Ishikawa (cell line): Measurements from ENCODE around the gene FA2H.
A peak's percentile ranks its signal among the peaks of the same experiment; 100 is the strongest.

Experiments used
- CEBPB ChIP-seq: IDR thresholded peaks from 2 replicates; pipeline ENCODE4 v1.6.1; 2012
- CREB1 ChIP-seq: IDR thresholded peaks from 2 replicates; pipeline ENCODE4 v1.6.1; 2012; ENCODE audit warnings: low read depth
- EGR1 ChIP-seq: IDR thresholded peaks from 2 replicates; pipeline ENCODE4 v1.6.1; 2012
- EP300 ChIP-seq: IDR thresholded peaks from 2 replicates; pipeline ENCODE4 v1.6.1; 2012; ENCODE audit warnings: borderline replicate concordance
- FOXM1 ChIP-seq: IDR thresholded peaks from 2 replicates; pipeline ENCODE4 v1.6.1; 2012; ENCODE audit warnings: low read depth, borderline replicate concordance
- MAX ChIP-seq: IDR thresholded peaks from 2 replicates; pipeline ENCODE4 v1.6.1; 2012
- NFIC ChIP-seq: IDR thresholded peaks from 2 replicates; pipeline ENCODE4 v1.6.1; 2012
- RAD21 ChIP-seq: IDR thresholded peaks from 2 replicates; pipeline ENCODE4 v1.6.1; 2012; ENCODE audit warnings: low read depth
- TAF1 ChIP-seq: IDR thresholded peaks from 2 replicates; pipeline ENCODE4 v1.6.1; 2012; ENCODE audit warnings: low read depth, mild to moderate bottlenecking
- TCF12 ChIP-seq: IDR thresholded peaks from 2 replicates; pipeline ENCODE4 v1.6.1; 2012; ENCODE audit warnings: low read depth
- TEAD4 ChIP-seq: IDR thresholded peaks from 2 replicates; pipeline ENCODE4 v1.6.1; 2012
- USF1 ChIP-seq: IDR thresholded peaks from 2 replicates; pipeline ENCODE4 v1.6.1; 2012
- YY1 ChIP-seq: IDR thresholded peaks from 2 replicates; pipeline ENCODE4 v1.6.1; 2012; ENCODE audit warnings: low read depth
- ZBTB7A ChIP-seq: IDR thresholded peaks from 2 replicates; pipeline ENCODE4 v1.6.1; 2012; ENCODE audit warnings: low read depth
- TF ChIP-seq, protein P1 (sequence below): IDR thresholded peaks from 2 replicates; pipeline ENCODE4 v1.6.1; 2012; ENCODE audit warnings: low read depth, mild to moderate bottlenecking

Gene FA2H

DNA sequence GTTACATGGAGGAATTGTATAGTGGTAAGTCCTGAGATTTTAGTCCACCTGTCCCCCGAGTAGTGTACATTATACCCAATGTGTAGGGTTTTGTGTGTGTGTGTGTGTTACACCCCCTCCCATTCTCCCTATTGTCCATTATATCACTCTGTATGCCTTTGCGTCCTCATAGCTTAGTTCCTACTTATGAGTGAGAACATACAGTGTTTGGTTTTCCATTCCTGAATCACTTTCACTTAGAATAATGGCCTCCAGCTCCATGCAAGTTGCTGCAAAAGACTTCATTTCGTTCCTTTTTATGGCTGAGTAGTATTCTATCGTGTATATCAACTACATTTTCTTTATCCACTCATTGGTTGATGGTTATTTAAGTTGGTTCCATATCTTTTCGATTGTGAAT is 635 bp upstream of the FA2H start:
- TF ChIP-seq CEBPB: no peak
- TF ChIP-seq TEAD4: no peak
- TF ChIP-seq EP300: no peak
- no peak for TF ChIP-seq MAX
- TF ChIP-seq CREB1: no peak
- no peak for TF ChIP-seq TAF1

DNA sequence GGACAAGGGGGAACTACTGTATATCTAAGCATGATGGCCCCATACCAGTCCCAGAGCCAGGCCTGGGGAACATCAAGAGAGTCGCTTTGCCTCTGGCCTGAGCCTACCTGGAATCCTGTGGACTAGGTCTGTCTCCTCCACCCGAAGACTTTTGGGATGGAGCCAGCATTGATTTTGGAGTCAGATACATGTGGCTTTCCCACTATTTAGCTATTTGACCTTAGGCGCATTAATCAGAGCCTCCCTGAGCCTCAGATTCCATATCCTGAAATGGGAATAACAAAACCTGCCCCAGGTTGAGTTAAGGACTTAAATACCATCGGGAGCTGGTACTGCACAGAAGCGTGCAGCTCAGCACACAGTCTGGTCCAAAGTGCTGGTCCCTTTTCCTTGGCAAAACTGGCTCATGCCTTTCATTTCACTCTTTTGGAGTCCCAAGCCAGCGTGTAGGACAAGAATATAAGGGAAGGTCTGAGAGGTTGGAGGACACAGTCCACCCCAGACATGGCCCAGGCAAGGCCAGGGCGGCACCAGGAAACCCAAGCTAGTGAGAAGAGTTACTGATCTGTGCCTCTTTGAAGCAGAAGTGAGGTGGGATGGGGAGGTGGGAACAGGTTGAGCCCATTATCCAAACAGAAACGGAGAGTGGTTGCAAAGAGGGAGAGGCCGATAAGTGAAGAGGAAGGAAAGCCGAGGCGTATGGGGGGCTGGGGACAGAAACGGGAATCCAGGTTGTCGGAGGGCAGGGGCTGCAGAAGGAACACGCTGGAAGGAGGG is 986 bp downstream of the FA2H start:
- TF ChIP-seq, protein P1, sequence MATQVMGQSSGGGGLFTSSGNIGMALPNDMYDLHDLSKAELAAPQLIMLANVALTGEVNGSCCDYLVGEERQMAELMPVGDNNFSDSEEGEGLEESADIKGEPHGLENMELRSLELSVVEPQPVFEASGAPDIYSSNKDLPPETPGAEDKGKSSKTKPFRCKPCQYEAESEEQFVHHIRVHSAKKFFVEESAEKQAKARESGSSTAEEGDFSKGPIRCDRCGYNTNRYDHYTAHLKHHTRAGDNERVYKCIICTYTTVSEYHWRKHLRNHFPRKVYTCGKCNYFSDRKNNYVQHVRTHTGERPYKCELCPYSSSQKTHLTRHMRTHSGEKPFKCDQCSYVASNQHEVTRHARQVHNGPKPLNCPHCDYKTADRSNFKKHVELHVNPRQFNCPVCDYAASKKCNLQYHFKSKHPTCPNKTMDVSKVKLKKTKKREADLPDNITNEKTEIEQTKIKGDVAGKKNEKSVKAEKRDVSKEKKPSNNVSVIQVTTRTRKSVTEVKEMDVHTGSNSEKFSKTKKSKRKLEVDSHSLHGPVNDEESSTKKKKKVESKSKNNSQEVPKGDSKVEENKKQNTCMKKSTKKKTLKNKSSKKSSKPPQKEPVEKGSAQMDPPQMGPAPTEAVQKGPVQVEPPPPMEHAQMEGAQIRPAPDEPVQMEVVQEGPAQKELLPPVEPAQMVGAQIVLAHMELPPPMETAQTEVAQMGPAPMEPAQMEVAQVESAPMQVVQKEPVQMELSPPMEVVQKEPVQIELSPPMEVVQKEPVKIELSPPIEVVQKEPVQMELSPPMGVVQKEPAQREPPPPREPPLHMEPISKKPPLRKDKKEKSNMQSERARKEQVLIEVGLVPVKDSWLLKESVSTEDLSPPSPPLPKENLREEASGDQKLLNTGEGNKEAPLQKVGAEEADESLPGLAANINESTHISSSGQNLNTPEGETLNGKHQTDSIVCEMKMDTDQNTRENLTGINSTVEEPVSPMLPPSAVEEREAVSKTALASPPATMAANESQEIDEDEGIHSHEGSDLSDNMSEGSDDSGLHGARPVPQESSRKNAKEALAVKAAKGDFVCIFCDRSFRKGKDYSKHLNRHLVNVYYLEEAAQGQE: no peak
- TF ChIP-seq EGR1: no peak
- TF ChIP-seq TAF1: no peak
- no peak for TF ChIP-seq FOXM1
- TF ChIP-seq ZBTB7A: peak; percentile 7; the same call in 1 of the 2 replicates
- no peak for TF ChIP-seq TCF12

GRCh38 chr16:74771656-74772315 is 2.8 kb downstream of the FA2H start:
- TF ChIP-seq EGR1: no peak
- no peak for TF ChIP-seq TCF12
- no peak for TF ChIP-seq CEBPB
- no peak for TF ChIP-seq FOXM1
- TF ChIP-seq MAX: no peak
- TF ChIP-seq, protein P1: no peak

DNA sequence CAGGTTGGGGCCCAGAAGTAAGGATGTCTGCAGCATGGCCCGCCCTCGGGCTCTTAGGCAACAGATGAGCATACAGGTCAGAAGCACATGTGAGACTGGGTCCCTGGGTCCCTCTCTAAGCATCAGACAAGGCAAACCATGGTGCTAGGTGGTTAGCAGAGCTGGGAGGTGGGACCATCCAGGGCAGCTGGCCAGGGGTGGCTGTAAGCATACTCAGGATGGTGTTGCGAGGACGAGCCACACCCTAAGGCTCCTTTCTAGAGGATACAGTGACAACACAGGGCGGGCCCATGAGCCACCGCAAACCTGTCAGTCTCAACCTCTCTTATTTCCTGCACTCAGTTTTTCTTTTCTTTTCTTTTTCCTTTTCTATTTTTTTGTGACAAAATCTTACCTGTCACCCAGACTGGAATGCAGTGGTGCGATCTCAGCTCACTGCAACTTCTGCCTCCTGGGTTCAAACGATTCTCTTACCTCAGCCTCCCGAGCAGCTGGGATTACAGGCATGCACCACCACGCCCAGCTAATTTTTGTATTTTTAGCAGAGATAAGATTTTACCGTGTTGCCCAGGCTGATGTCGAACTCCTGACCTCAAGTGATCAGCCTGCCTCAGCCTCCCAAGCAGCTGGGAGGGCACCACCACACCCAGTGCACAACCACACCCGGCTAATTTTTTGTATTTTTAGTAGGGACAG is 3.6 kb downstream of the FA2H start:
- TF ChIP-seq USF1 (no peak), TCF12 (no peak), TAF1 (no peak), EGR1 (no peak), EP300 (no peak), RAD21 (no peak), TEAD4 (no peak), CREB1 (no peak), CEBPB (no peak), MAX (no peak), NFIC (no peak)

DNA sequence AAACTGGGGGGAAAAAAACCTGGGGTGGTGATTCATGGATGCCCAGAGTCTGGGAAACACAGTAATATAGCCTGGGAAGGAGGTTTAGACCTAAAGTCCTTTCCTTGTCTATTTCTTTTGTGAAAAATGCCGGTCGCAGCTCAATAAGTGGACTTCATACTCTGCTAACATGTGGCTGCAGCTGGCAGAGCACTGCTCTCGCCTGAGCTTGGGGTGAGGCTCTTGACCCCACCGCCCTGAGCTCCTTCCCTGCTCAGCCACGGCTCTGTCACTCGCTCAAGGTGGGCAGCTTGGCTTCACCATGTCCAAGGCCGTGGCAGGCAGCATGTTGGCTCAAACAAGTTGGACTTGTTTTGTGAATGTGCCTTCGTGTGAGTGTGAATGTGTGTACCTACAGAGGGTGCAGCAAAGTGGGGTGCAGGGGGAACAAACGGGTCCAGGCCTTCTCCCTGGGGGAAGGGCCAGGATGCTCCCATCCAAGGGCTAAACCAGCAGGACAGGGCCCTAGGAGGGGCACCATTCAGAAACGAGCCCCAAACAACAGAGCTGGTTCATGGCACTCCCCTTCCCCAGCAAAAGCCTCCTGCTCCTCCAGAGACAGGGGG is 4.9 kb downstream of the FA2H start:
- no peak for TF ChIP-seq CREB1
- no peak for TF ChIP-seq RAD21
- no peak for TF ChIP-seq ZBTB7A
- no peak for TF ChIP-seq YY1
- no peak for TF ChIP-seq EP300
- no peak for TF ChIP-seq EGR1
- TF ChIP-seq TAF1: no peak
- TF ChIP-seq FOXM1: no peak
- no peak for TF ChIP-seq TEAD4
- no peak for TF ChIP-seq CEBPB
- TF ChIP-seq, protein P1: no peak
- TF ChIP-seq MAX: no peak
- TF ChIP-seq USF1: no peak
